IPS DF 6.9 (cell line): ENCODE measurements around the gene SRCIN1.

Source experiments
- DNase-seq: peaks from one replicate; pipeline ENCODE4 v3.0.0-alpha.2; 2013; ENCODE audit warnings: low read depth, low spot score
- H3K27ac ChIP-seq: one replicate; pipeline ENCODE4 v1.5.1; 2013; ENCODE audit warnings: low read length, control low read depth
- H3K27me3 ChIP-seq: 2 replicates; pipeline ENCODE4 v1.6.1; 2013; ENCODE audit warnings: mild to moderate bottlenecking, low read length; ENCODE audit not compliant: control insufficient read depth, insufficient read depth
- H3K36me3 ChIP-seq: 2 replicates; pipeline ENCODE4 v1.6.1; 2013; ENCODE audit warnings: low read length; ENCODE audit not compliant: control insufficient read depth, insufficient read depth
- H3K4me1 ChIP-seq: 2 replicates; pipeline ENCODE4 v1.6.1; 2013; ENCODE audit warnings: low read length; ENCODE audit not compliant: control insufficient read depth, insufficient read depth
- H3K4me3 ChIP-seq: 2 replicates; pipeline ENCODE4 v1.5.1; 2013; ENCODE audit warnings: mild to moderate bottlenecking, low read length
- H3K9me3 ChIP-seq: 2 replicates; pipeline ENCODE4 v1.6.1; 2013; ENCODE audit warnings: low read length, inconsistent platforms; ENCODE audit not compliant: control insufficient read depth, insufficient read depth
- WGBS: extraction: QIAGEN DNeasy Blood & Tissue Kit; methylation state at CpG from one replicate; pipeline ENCODE4 v1.1.7; 2013; ENCODE audit warnings: mixed read lengths, missing lambda C conversion rate; ENCODE audit not compliant: insufficient read length, insufficient coverage; 5-methylcytosine and 5-hydroxymethylcytosine counted together

SRCIN1 gene

GRCh38 chr17:38588788-38589174 is 17.0 kb downstream of the SRCIN1 start:
- Histone ChIP-seq H3K36me3 (no peaks in the 10 kb centered on the region), H3K4me1 (peaks cover 13% of the 10 kb centered on the region)
- WGBS, result no CpG with 5 or more reads among the region's 9 CpGs

GRCh38 chr17:38587947-38588787 is 17.6 kb downstream of the SRCIN1 start:
- no peaks in the 10 kb centered on the region for H3K36me3 ChIP-seq
- no CpG with 5 or more reads among the region's 13 CpGs for WGBS
- DNase-seq, result no peak

More at GRCh38 chr17:38588788-38589174, 17.0 kb downstream of the SRCIN1 start:
- no peak for DNase-seq
- no peaks in the 10 kb centered on the region for H3K9me3 ChIP-seq
- no peak overlapping the region for H3K4me3 ChIP-seq
- H3K27ac ChIP-seq, result no peak overlapping the region
- no peaks in the 10 kb centered on the region for H3K27me3 ChIP-seq

GRCh38 chr17:38587203-38587602 is 18.5 kb downstream of the SRCIN1 start:
- peaks cover 13% of the 10 kb centered on the region for H3K4me1 ChIP-seq
- H3K36me3 ChIP-seq, result no peaks in the 10 kb centered on the region
- no peaks in the 10 kb centered on the region for H3K27me3 ChIP-seq
- DNase-seq, result no peak
- no CpG with 5 or more reads among the region's 4 CpGs for WGBS
- H3K4me3 ChIP-seq, result no peak overlapping the region
- no peaks in the 10 kb centered on the region for H3K9me3 ChIP-seq
- H3K27ac ChIP-seq, result no peak overlapping the region

More at GRCh38 chr17:38587947-38588787, 17.6 kb downstream of the SRCIN1 start:
- H3K27me3 ChIP-seq, result no peaks in the 10 kb centered on the region
- no peak overlapping the region for H3K27ac ChIP-seq
- H3K4me3 ChIP-seq, result no peak overlapping the region
- peaks cover 13% of the 10 kb centered on the region for H3K4me1 ChIP-seq
- no peaks in the 10 kb centered on the region for H3K9me3 ChIP-seq

DNA sequence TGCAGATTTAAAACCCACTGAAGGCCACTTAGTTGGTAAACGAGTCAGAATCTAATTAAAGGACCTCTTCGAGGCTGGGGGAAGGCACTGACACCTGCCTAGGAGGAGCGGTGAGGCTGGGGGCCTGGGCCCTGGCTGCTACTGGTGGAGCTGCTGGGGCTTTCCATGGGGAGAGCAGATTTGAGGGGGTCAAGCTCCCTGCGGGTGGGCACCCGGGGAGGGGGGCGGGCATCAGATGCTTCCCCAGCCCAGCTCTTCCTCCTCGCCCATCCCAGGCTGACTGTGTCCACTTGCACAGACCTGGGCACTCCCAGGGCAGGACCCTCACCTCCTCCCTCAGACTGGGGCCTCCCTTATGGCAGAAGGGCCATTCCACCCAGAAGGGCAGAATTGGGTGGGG is 19.0 kb downstream of the SRCIN1 start:
- H3K36me3 ChIP-seq, result no peaks in the 10 kb centered on the region
- H3K4me3 ChIP-seq, result no peak overlapping the region
- no peaks in the 10 kb centered on the region for H3K9me3 ChIP-seq
- peaks cover 13% of the 10 kb centered on the region for H3K4me1 ChIP-seq
- no peaks in the 10 kb centered on the region for H3K27me3 ChIP-seq
- no peak for DNase-seq
- no CpG with 5 or more reads among the region's 7 CpGs for WGBS
- H3K27ac ChIP-seq, result no peak overlapping the region

DNA sequence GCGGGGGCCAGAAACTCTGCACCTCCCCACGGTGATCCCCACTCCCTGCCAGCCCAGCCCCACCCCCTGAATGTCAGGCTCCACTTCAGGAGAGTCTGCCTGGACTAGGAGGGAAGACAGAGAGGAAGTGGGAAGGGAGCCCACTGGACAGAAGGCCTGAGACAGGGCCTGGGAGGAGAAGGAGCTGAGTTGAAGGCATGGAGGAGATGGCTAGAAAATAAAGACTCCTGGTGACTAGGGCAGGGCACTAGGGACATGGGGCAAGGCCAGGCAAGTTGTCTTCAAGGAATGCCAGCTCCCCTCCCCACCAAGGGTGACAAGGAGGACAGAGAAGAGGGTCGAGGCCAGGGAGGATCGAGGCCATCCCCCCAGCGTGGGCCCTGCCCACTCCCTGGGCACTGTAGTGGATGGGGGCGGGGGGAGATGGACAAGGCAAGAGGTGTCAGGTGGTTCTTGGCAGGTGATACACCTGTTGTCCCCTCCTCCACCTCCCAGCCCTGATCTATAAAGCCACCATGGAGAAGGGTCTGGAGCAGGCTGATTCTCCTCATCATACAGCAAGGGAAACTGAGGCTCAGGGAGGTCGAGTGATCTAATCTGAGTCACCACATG is 19.7 kb downstream of the SRCIN1 start:
- H3K4me1 ChIP-seq, result peaks cover 11% of the 10 kb centered on the region
- WGBS, result no CpG with 5 or more reads among the region's 7 CpGs
- DNase-seq, result no peak
- H3K4me3 ChIP-seq, result no peak overlapping the region
- H3K27me3 ChIP-seq, result no peaks in the 10 kb centered on the region
- H3K36me3 ChIP-seq, result no peaks in the 10 kb centered on the region
- H3K27ac ChIP-seq, result no peak overlapping the region
- no peaks in the 10 kb centered on the region for H3K9me3 ChIP-seq

DNA sequence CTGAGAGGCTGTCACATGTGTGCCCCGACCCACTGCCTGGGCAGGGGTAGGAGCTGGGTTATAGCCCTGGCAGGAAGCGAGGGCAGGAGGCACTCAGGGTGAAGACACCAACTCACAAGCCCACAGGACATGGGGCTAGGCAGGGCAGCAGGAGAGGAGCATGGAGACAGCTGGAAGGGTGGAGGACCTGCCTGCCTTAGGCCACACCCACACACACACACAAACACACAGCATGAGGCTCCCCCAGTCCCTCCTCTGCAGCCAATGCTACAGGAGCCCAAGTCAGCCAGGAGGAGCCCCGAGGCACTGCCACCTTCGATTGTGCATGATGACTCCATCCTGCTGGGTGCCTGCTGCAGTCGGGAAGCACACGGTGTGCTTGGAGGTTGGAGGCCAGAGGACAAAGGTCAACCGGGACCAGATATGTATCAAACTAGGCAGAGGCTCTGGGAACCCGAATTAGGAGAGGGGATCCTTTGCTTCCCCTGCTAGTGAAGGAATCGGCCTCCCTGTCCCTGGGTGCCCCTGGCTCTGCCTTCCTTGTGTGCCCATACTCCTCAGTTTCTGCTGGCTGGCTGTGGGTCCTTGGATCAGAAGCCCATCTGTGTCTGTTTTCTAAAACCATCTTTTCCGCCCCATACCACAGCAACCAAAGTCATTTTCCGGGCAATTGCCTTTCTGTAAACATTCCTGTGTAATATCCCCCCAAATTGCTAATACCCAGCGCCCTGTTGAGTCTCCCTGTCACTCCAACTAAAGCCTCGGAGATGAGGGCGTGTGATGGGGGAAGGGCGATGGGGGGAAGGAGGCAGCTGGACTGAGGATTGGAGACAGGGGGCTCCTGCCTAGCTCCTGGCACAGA is 20.5 kb downstream of the SRCIN1 start:
- Histone ChIP-seq H3K27ac (no peak overlapping the region), H3K9me3 (no peaks in the 10 kb centered on the region), H3K4me3 (no peak overlapping the region), H3K4me1 (peaks cover 11% of the 10 kb centered on the region), H3K36me3 (no peaks in the 10 kb centered on the region), H3K27me3 (peaks cover 1% of the 10 kb centered on the region; the same call in 1 of the 2 replicates)
- WGBS, result no CpG with 5 or more reads among the region's 15 CpGs
- DNase-seq, result no peak

DNA sequence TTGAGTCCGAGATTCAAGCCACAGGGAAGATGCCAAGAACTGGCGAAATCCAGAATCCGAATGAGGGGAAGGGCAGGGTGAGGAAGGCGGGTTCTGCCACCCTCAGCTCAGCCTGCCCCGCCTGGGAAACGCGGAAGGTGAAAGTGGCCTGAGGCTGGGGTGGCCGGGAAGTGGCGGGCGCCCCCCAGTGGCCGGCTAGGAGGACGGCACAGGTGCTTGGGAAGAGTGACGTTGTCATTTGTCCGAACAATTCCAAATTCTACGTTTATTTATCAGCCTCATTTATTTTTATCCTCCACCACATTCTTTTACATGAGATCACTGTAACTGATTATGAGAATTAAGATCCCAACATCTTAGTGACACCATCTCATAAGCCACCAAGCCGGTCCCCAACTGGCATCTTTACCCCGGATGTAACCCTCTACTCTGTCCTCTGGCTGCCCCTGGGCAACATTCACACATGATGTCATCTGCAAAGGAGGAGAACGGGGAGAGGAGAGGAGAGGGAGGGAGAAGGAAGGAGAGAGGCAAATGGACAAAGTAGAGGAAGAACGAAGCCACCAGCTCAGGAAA is 21.3 kb downstream of the SRCIN1 start:
- no peaks in the 10 kb centered on the region for H3K36me3 ChIP-seq
- H3K9me3 ChIP-seq, result no peaks in the 10 kb centered on the region
- no CpG with 5 or more reads among the region's 19 CpGs for WGBS
- H3K27ac ChIP-seq, result no peak overlapping the region
- H3K27me3 ChIP-seq, result peaks cover 6% of the 10 kb centered on the region; the same call in 1 of the 2 replicates
- H3K4me1 ChIP-seq, result peaks cover 11% of the 10 kb centered on the region
- no peak overlapping the region for H3K4me3 ChIP-seq
- DNase-seq, result no peak

GRCh38 chr17:38583828-38584349 is 21.9 kb downstream of the SRCIN1 start:
- no peaks in the 10 kb centered on the region for H3K9me3 ChIP-seq
- H3K4me1 ChIP-seq, result peaks cover 12% of the 10 kb centered on the region
- no CpG with 5 or more reads among the region's 14 CpGs for WGBS
- H3K4me3 ChIP-seq, result no peak overlapping the region
- peaks cover 12% of the 10 kb centered on the region for H3K27me3 ChIP-seq
- H3K36me3 ChIP-seq, result no peaks in the 10 kb centered on the region
- DNase-seq, result no peak
- H3K27ac ChIP-seq, result no peak overlapping the region

DNA sequence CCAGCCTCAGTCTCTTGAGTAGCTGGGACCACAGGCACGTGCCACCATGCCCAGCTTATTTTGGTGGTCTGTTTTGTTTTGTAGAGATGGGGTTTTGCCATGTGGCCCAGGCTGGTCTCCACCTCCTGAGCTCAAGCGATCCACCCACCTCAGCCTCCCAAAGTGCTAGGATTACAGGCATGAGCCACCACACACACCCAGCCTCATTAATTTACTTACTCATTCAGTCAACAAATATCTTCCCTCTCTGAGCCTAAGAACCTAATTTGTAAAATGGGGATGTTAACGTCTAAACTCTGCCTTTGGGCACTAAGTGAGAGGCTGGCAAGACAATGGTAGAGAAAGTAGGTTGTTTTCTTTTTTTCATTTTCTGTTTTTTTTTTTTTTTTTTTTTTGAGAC is 22.6 kb downstream of the SRCIN1 start:
- peaks cover 16% of the 10 kb centered on the region for H3K4me1 ChIP-seq

GRCh38 chr17:38582069-38582468 is 23.7 kb downstream of the SRCIN1 start:
- no peak overlapping the region for H3K27ac ChIP-seq
- H3K4me1 ChIP-seq, result peaks cover 18% of the 10 kb centered on the region
- H3K27me3 ChIP-seq, result peaks cover 28% of the 10 kb centered on the region
- no peaks in the 10 kb centered on the region for H3K36me3 ChIP-seq
- H3K4me3 ChIP-seq, result no peak overlapping the region
- no peaks in the 10 kb centered on the region for H3K9me3 ChIP-seq
- no peak for DNase-seq

More for the DNA sequence above, 22.6 kb downstream of the SRCIN1 start:
- no peaks in the 10 kb centered on the region for H3K36me3 ChIP-seq
- no peak overlapping the region for H3K27ac ChIP-seq
- H3K4me3 ChIP-seq, result no peak overlapping the region
- no CpG with 5 or more reads among the region's 3 CpGs for WGBS
- peaks cover 17% of the 10 kb centered on the region for H3K27me3 ChIP-seq
- DNase-seq, result no peak
- H3K9me3 ChIP-seq, result no peaks in the 10 kb centered on the region
